Measurements from ENCODE around the gene OSBPL6.
A peak's percentile ranks its signal among the peaks of the same experiment; 100 is the strongest.
"Not testable (repeated sequence)": the region's sequence is repeated elsewhere in the genome, so short reads cannot be mapped to it uniquely, and the experiment has no call there.

The OSBPL6 gene

GRCh38 chr2:178193823-178194599, at the start of gene OSBPL6:
TSS of gene OSBPL6 (plus strand) at chr2:178194512. CDS start at chr2:178306185, 111,673 bp downstream.
- DNase-seq (ENCODE audit: low spot score) = peak; percentile 87

GRCh38 chr2:178152033-178152432, 42.3 kb upstream of the OSBPL6 start:
- DNase-seq (ENCODE audit: low spot score) = no peak

GRCh38 chr2:178152542-178152941, 41.8 kb upstream of the OSBPL6 start:
- no peak for DNase-seq (ENCODE audit: low spot score)

- no peak for DNase-seq (ENCODE audit: low spot score)
Measured at GRCh38 chr2:178152977-178153376, 41.3 kb upstream of the OSBPL6 start.

- not testable (repeated sequence) for DNase-seq (ENCODE audit: low spot score)
Measured at GRCh38 chr2:178153878-178154277, 40.4 kb upstream of the OSBPL6 start.

- DNase-seq (ENCODE audit: low spot score) = no peak
Measured at GRCh38 chr2:178155524-178155923, 38.8 kb upstream of the OSBPL6 start.

GRCh38 chr2:178157574-178157973, 36.7 kb upstream of the OSBPL6 start:
- peak; percentile 76 for DNase-seq (ENCODE audit: low spot score)

- no peak for DNase-seq (ENCODE audit: low spot score)
Measured at GRCh38 chr2:178159966-178160365, 34.3 kb upstream of the OSBPL6 start.

- DNase-seq (ENCODE audit: low spot score) = no peak
Measured at GRCh38 chr2:178160601-178161000, 33.7 kb upstream of the OSBPL6 start.

GRCh38 chr2:178163395-178163794, 30.9 kb upstream of the OSBPL6 start:
- peak; percentile 27 for DNase-seq (ENCODE audit: low spot score)

GRCh38 chr2:178163911-178164310, 30.4 kb upstream of the OSBPL6 start:
- DNase-seq (ENCODE audit: low spot score) = no peak

- DNase-seq (ENCODE audit: low spot score) = no peak
Measured at GRCh38 chr2:178173657-178174056, 20.7 kb upstream of the OSBPL6 start.

- DNase-seq (ENCODE audit: low spot score) = peak; percentile 51
Measured at GRCh38 chr2:178177066-178177679, 17.1 kb upstream of the OSBPL6 start.

GRCh38 chr2:178180648-178181047, 13.7 kb upstream of the OSBPL6 start:
- not testable (repeated sequence) for DNase-seq (ENCODE audit: low spot score)

- no peak for DNase-seq (ENCODE audit: low spot score)
Measured at GRCh38 chr2:178187861-178188260, 6.5 kb upstream of the OSBPL6 start.

- no peak for DNase-seq (ENCODE audit: low spot score)
Measured at GRCh38 chr2:178188466-178188865, 5.8 kb upstream of the OSBPL6 start.

GRCh38 chr2:178191004-178191508, 3.3 kb upstream of the OSBPL6 start:
- DNase-seq (ENCODE audit: low spot score) = no peak

- DNase-seq (ENCODE audit: low spot score) = no peak
Measured at GRCh38 chr2:178191511-178191910, 2.8 kb upstream of the OSBPL6 start.

GRCh38 chr2:178193496-178193822, 853 bp upstream of the OSBPL6 start:
- DNase-seq (ENCODE audit: low spot score) = no peak

- DNase-seq (ENCODE audit: low spot score) = peak; percentile 53
Measured at GRCh38 chr2:178194600-178195389, 483 bp downstream of the OSBPL6 start.

- DNase-seq (ENCODE audit: low spot score) = no peak
Measured at GRCh38 chr2:178195390-178196166, 1.3 kb downstream of the OSBPL6 start.

- DNase-seq (ENCODE audit: low spot score) = no peak
Measured at GRCh38 chr2:178197791-178198190, 3.5 kb downstream of the OSBPL6 start.
